Cardiac atrium fibroblast (primary cell): ENCODE measurements around the gene OTOGL. TPM values are rescaled to one million over a fixed set of nuclear protein-coding genes. Genes with fewer than 3 reads are reported as not detected.

Source experiments
- total RNA-seq: library from RNA; depleted of rRNA; stranded (reverse); fragments of >200 nt; gene quantifications from 2 replicates; pipeline ENCODE4 v1.2.3, GENCODE V29; 2015

The OTOGL gene
- 0.81 and 1.1 TPM in 2 replicates for total RNA-seq

GRCh38 chr12:80099259-80099658 lies at the start of gene OTOGL:
Gene OTOGL (plus strand): TSS chr12:80099537. CDS start chr12:80209432, 109,895 bp downstream.

Other genes with a start within 250 kb of the OTOGL start
- gene PPP1R12A, start 164.4 kb upstream of the OTOGL start, total RNA-seq, result 31.1 and 49.1 TPM in 2 replicates